ENCODE results near the gene RCAN2. TPM values are rescaled to one million over a fixed set of nuclear protein-coding genes. Genes with fewer than 3 reads are reported as not detected.

Gene RCAN2
- total RNA-seq, 1 donor from 2014 or later, result 6.7 TPM

- no peak for DNase-seq (ENCODE audit: low spot score)
Measured at GRCh38 chr6:46491628-46492547, 639 bp upstream of the RCAN2 start.

- no peak for DNase-seq (ENCODE audit: low spot score)
Measured at GRCh38 chr6:46490425-46491200, 636 bp downstream of the RCAN2 start.

- no peak for DNase-seq (ENCODE audit: low spot score)
Measured at GRCh38 chr6:46486181-46486580, 5.1 kb downstream of the RCAN2 start.

GRCh38 chr6:46484081-46484820 is 7.0 kb downstream of the RCAN2 start:
- DNase-seq (ENCODE audit: low spot score), result no peak

- no peak for DNase-seq (ENCODE audit: low spot score)
Measured at GRCh38 chr6:46476301-46476700, 14.9 kb downstream of the RCAN2 start.

- DNase-seq (ENCODE audit: low spot score), result no peak
Measured at GRCh38 chr6:46473881-46474280, 17.4 kb downstream of the RCAN2 start.

GRCh38 chr6:46472243-46472642 is 19.0 kb downstream of the RCAN2 start:
- DNase-seq (ENCODE audit: low spot score), result no peak

- DNase-seq (ENCODE audit: low spot score), result no peak
Measured at GRCh38 chr6:46469021-46469420, 22.2 kb downstream of the RCAN2 start.

GRCh38 chr6:46468403-46469010 is 22.7 kb downstream of the RCAN2 start:
- no peak for DNase-seq (ENCODE audit: low spot score)

GRCh38 chr6:46466570-46466969 is 24.7 kb downstream of the RCAN2 start:
- no peak for DNase-seq (ENCODE audit: low spot score)

GRCh38 chr6:46465294-46466165 is 25.7 kb downstream of the RCAN2 start:
- no peak for DNase-seq (ENCODE audit: low spot score)

GRCh38 chr6:46456297-46456696 is 35.0 kb downstream of the RCAN2 start:
- DNase-seq (ENCODE audit: low spot score), result no peak

GRCh38 chr6:46454691-46455090 is 36.6 kb downstream of the RCAN2 start:
- DNase-seq (ENCODE audit: low spot score), result no peak

GRCh38 chr6:46453741-46454316 is 37.4 kb downstream of the RCAN2 start:
- no peak for DNase-seq (ENCODE audit: low spot score)

GRCh38 chr6:46453216-46453615 is 38.0 kb downstream of the RCAN2 start:
- DNase-seq (ENCODE audit: low spot score), result no peak

- no peak for DNase-seq (ENCODE audit: low spot score)
Measured at GRCh38 chr6:46452312-46452917, 38.8 kb downstream of the RCAN2 start.

GRCh38 chr6:46451343-46451742 is 39.9 kb downstream of the RCAN2 start:
- no peak for DNase-seq (ENCODE audit: low spot score)

- DNase-seq (ENCODE audit: low spot score), result no peak
Measured at GRCh38 chr6:46444772-46445454, 46.3 kb downstream of the RCAN2 start.

GRCh38 chr6:46443623-46444022 is 47.6 kb downstream of the RCAN2 start:
- no peak for DNase-seq (ENCODE audit: low spot score)

Measured in mesenteric fat pad (tissue), 1 donor.